A549 (cell line): ENCODE results near the gene TNFAIP2. TPM values are rescaled to one million over a fixed set of nuclear protein-coding genes. Genes with fewer than 3 reads are reported as not detected.

ENCODE experiments used
- ATAC-seq, 2 experiments: fragments of 200-7000 bp in 1 of 2; fragments of >200 bp in 1 of 2; cut with Nextera tagmentation in 1 of 2; cut with Tn5 transposase in 1 of 2; 3 replicates each; pipeline versions ENCODE4 v1.8.0 to v1.9.1; 2018 to 2020; ENCODE audit warnings: mild to moderate bottlenecking in 1 of 2, moderate library complexity in 1 of 2
- CTCF ChIA-PET: fragments of 300-600 bp; sonication (Branson Sonifier 250); formaldehyde crosslinking; extraction: SDS; loops from one replicate; lab custom pipeline; 2021; ENCODE audit warnings: antibody characterized with exemption, inconsistent platforms; lab: Yijun Ruan, JAX
- POLR2A ChIA-PET: fragments of 350-600 bp; formaldehyde crosslinking; extraction: SDS; loops from one replicate; lab custom pipeline; 2021; ENCODE audit warnings: antibody characterized with exemption, inconsistent platforms; lab: Yijun Ruan, JAX
- DNase-seq, 2 experiments: peaks; one replicate each; pipeline versions ENCODE4 v3.0.0 to v3.0.0-alpha.2; 2011 to 2016; ENCODE audit warnings: low read depth in 1 of 2, low spot score in 1 of 2
- FAIRE-seq: peaks from 2 replicates; lab custom pipeline; 2011; peaks lifted over from hg19 to GRCh38; lab: Jason Lieb, UNC
- H3K27ac ChIP-seq, 2 experiments: fragments of >200 bp; sonication (Bioruptor Twin); formaldehyde crosslinking; 3 replicates each; pipeline ENCODE4 v1.5.1; 2016 to 2017
- H3K4me1 ChIP-seq: fragments of >200 bp; sonication (Bioruptor Twin); formaldehyde crosslinking; 3 replicates; pipeline ENCODE4 v1.6.1; 2016
- H3K4me2 ChIP-seq: fragments of >200 bp; sonication (Bioruptor Twin); formaldehyde crosslinking; 3 replicates; pipeline ENCODE4 v1.6.1; 2016
- H3K4me3 ChIP-seq: fragments of >200 bp; sonication (Bioruptor Twin); formaldehyde crosslinking; 3 replicates; pipeline ENCODE4 v1.5.1; 2016
- H3K9me3 ChIP-seq: fragments of >200 bp; sonication (Bioruptor Twin); formaldehyde crosslinking; 3 replicates; pipeline ENCODE4 v1.6.1; 2016
- ATOH8 ChIP-seq: fragments of 250-450 bp; sonication (Bioruptor Pico); IDR thresholded peaks from 2 replicates; pipeline ENCODE4 v1.5.0; 2020; ENCODE audit warnings: low read depth, mild to moderate bottlenecking, moderate library complexity
- CBX8 ChIP-seq: fragments of 200-600 bp; sonication (generic); IDR thresholded peaks from 2 replicates; pipeline ENCODE4 v1.6.1; 2016
- E2F6 ChIP-seq: IDR thresholded peaks from 2 replicates; pipeline ENCODE4 v1.6.1; 2012; ENCODE audit warnings: low read depth, borderline replicate concordance
- FOSL2 ChIP-seq, 2 experiments: fragments of 450-650 bp in 1 of 2; fragments of >200 bp in 1 of 2; sonication (Bioruptor Twin) in 1 of 2; formaldehyde crosslinking; IDR thresholded peaks; 2 replicates each; pipeline versions ENCODE4 v1.5.0 to v1.6.1; 2016 to 2020; ENCODE audit warnings: mild to moderate bottlenecking in 1 of 2, moderate library complexity in 1 of 2
- FOXS1 ChIP-seq: fragments of 250-450 bp; sonication (Bioruptor Pico); IDR thresholded peaks from 2 replicates; pipeline ENCODE4 v1.5.0; 2020; ENCODE audit warnings: mild to moderate bottlenecking, moderate library complexity
- GATA3 ChIP-seq: IDR thresholded peaks from 2 replicates; pipeline ENCODE4 v1.6.1; 2012; ENCODE audit warnings: borderline replicate concordance
- HOXB13 ChIP-seq: fragments of 250-450 bp; sonication (Bioruptor Pico); IDR thresholded peaks from 2 replicates; pipeline ENCODE4 v1.5.0; 2020; ENCODE audit warnings: low read depth, mild to moderate bottlenecking, moderate library complexity
- JUN ChIP-seq, 2 experiments: fragments of >200 bp; sonication (Bioruptor Twin); formaldehyde crosslinking; IDR thresholded peaks; 2 replicates in 1 of 2; 3 replicates in 1 of 2; pipeline ENCODE4 v1.6.1; 2016 to 2017
- MAFK ChIP-seq: fragments of 450-650 bp; IDR thresholded peaks from 2 replicates; pipeline ENCODE4 v1.6.1; 2014; ENCODE audit not compliant: partially characterized antibody
- NFE2L2 ChIP-seq: fragments of 150-350 bp; conservative IDR thresholded peaks from 2 replicates; pipeline ENCODE4 v1.6.1; 2014; ENCODE audit warnings: low read length
- NPAS2 ChIP-seq: fragments of 250-450 bp; sonication (Bioruptor Pico); IDR thresholded peaks from 2 replicates; pipeline ENCODE4 v1.8.0; 2022; ENCODE audit warnings: mild to moderate bottlenecking, moderate library complexity, borderline replicate concordance
- PBX3 ChIP-seq: IDR thresholded peaks from 2 replicates; pipeline ENCODE4 v1.6.1; 2012
- RAD21 ChIP-seq, 2 experiments: fragments of >200 bp in 1 of 2; sonication (Bioruptor Twin) in 1 of 2; formaldehyde crosslinking in 1 of 2; IDR thresholded peaks in 1 of 2; conservative IDR thresholded peaks in 1 of 2; 2 replicates in 1 of 2; 3 replicates in 1 of 2; pipeline ENCODE4 v1.6.1; 2012 to 2018; ENCODE audit warnings: inconsistent platforms in 1 of 2
- RARB ChIP-seq: fragments of 250-450 bp; sonication (Bioruptor Pico); IDR thresholded peaks from 2 replicates; pipeline ENCODE4 v1.8.0; 2021; ENCODE audit warnings: mild to moderate bottlenecking, moderate library complexity
- REST ChIP-seq: fragments of 200-600 bp; sonication (generic); IDR thresholded peaks from 2 replicates; pipeline ENCODE4 v1.6.1; 2016; ENCODE audit warnings: antibody characterized with exemption, mild to moderate bottlenecking, moderate library complexity
- TFCP2L1 ChIP-seq: fragments of 250-450 bp; sonication (Bioruptor Pico); IDR thresholded peaks from 2 replicates; pipeline ENCODE4 v1.5.0; 2021; ENCODE audit warnings: mild to moderate bottlenecking
- USF2 ChIP-seq: fragments of 450-650 bp; IDR thresholded peaks from 2 replicates; pipeline ENCODE4 v1.6.1; 2014; ENCODE audit warnings: antibody characterized with exemption
- ZSCAN20 ChIP-seq: fragments of 250-450 bp; sonication (Bioruptor Pico); IDR thresholded peaks from 2 replicates; pipeline ENCODE4 v1.8.0; 2022; ENCODE audit warnings: mild to moderate bottlenecking, moderate library complexity
- WGBS: methylation state at CpG from one replicate; pipeline ENCODE4 v1.1.6; 2017; ENCODE audit errors: missing lambda C conversion rate; 5-methylcytosine and 5-hydroxymethylcytosine counted together
- polyA plus RNA-seq, 4 experiments: library from polyadenylated mRNA; depleted of rRNA in 3 of 4; stranded (reverse); fragments of >200 nt; fragmentation: RNase III in 1 of 4; extraction: RNeasy Plus Mini Kit Qiagen cat#74134 plus additional on column Dnase treatment in 1 of 4; gene quantifications; 2 replicates in 3 of 4; 3 replicates in 1 of 4; pipeline ENCODE4 v1.2.3, GENCODE V29; 2011 to 2017

Gene TNFAIP2
- polyA plus RNA-seq, 2 of the 4 experiments (the other 2 are of a cell fraction): 222 to 254 TPM

GRCh38 chr14:103134919-103135318 is 11.7 kb downstream of the TNFAIP2 start:
- TF ChIP-seq CBX8 (no peak), FOXS1 (CRISPR knock-in tag) (no peak), E2F6 (no peak), GATA3 (no peak)
- 89% methylated on average over 14 of the region's 14 CpGs for WGBS

GRCh38 chr14:103135333-103136260 is 12.3 kb downstream of the TNFAIP2 start:
- CTCF ChIA-PET: interaction anchor here (0.7 to 24.1 kb wide), 9 partner anchors 10 to 157 kb away, joined by 3 to 544 read pairs (median 7); partner anchors contain the start of gene TNFAIP2
- POLR2A ChIA-PET: interaction anchor here (1.4 kb wide), 1 partner anchor 30 kb away, joined by 7 read pairs; no protein-coding TSS in a partner anchor
- peak overlapping the region; percentile 47; the same call in 1 of the 3 replicates for H3K4me2 ChIP-seq
- no peak for DNase-seq
- H3K27ac ChIP-seq: peak overlapping the region; percentile 78 to 95; a peak in 5 of 6 replicates
- ATAC-seq: no peak
- TF ChIP-seq PBX3: peak; percentile 38; the same call in 1 of the 2 replicates
- 0 out of 5 replicates have a peak, but pooled peaks of 1 of the 2 experiments have one; percentile 19 for TF ChIP-seq JUN (IDR thresholded peaks at IDR 0.05)
- no peak for TF ChIP-seq RARB (CRISPR knock-in tag)
- TF ChIP-seq, all 56 proteins: peak for 2
- H3K9me3 ChIP-seq: no peaks in the 10 kb centered on the region
- H3K4me3 ChIP-seq: no peak overlapping the region
- FAIRE-seq: no peak
- 84% methylated on average over 25 of the region's 26 CpGs for WGBS
- peaks cover 57% of the 10 kb centered on the region for H3K4me1 ChIP-seq

More at GRCh38 chr14:103134919-103135318, 11.7 kb downstream of the TNFAIP2 start:
- H3K4me2 ChIP-seq: no peak overlapping the region
- peaks cover 63% of the 10 kb centered on the region for H3K4me1 ChIP-seq
- ChIA-PET CTCF (interaction anchor here (1.1 to 24.1 kb wide), 8 partner anchors 10 to 157 kb away, joined by 3 to 544 read pairs (median 12); partner anchors contain the start of gene TNFAIP2), POLR2A (interaction anchor here (1.4 kb wide), 1 partner anchor 30 kb away, joined by 7 read pairs; no protein-coding TSS in a partner anchor)
- peak overlapping the region in 1 of 2 experiments; percentile 95; a peak in 2 of 6 replicates for H3K27ac ChIP-seq
- FAIRE-seq: no peak
- H3K4me3 ChIP-seq: no peak overlapping the region
- no peak for DNase-seq
- no peaks in the 10 kb centered on the region for H3K9me3 ChIP-seq
- no peak for ATAC-seq

GRCh38 chr14:103136388-103137271 is 13.4 kb downstream of the TNFAIP2 start:
- H3K9me3 ChIP-seq: no peaks in the 10 kb centered on the region
- ChIA-PET CTCF (interaction anchor here (0.5 to 24.1 kb wide), 12 partner anchors 8 to 256 kb away, joined by 3 to 544 read pairs (median 7); partner anchors contain the start of gene TNFAIP2), POLR2A (interaction anchor here (0.7 to 1.4 kb wide), 3 partner anchors 14 to 33 kb away, joined by 3 to 6 read pairs (median 3); no protein-coding TSS in a partner anchor)
- H3K27ac ChIP-seq: peak overlapping the region; percentile 78 to 95
- H3K4me2 ChIP-seq: peak overlapping the region; percentile 47
- TF ChIP-seq RAD21 (conservative IDR thresholded peaks at IDR 0.05 in 1 of 2, IDR thresholded peaks at IDR 0.05 in 1 of 2): peak in 1 of 2 experiments; percentile 4; a peak in 1 of 5 replicates
- TF ChIP-seq USF2: peak; percentile 61
- TF ChIP-seq NFE2L2: no peak
- TF ChIP-seq ATOH8 (CRISPR knock-in tag): peak; percentile 33; the same call in 1 of the 2 replicates
- TF ChIP-seq ZSCAN20 (CRISPR knock-in tag): no peak
- 0 out of 2 replicates have a peak, but pooled peaks have one; percentile 20 for TF ChIP-seq TFCP2L1 (CRISPR knock-in tag)
- TF ChIP-seq REST: no peak
- 0 out of 2 replicates have a peak, but pooled peaks have one; percentile 36 for TF ChIP-seq FOSL2 (IDR thresholded peaks at IDR 0.05)
- TF ChIP-seq FOSL2 (CRISPR knock-in tag; IDR thresholded peaks at IDR 0.05): no peak; the same call in none of the 2 replicates
- TF ChIP-seq NPAS2 (CRISPR knock-in tag): peak; percentile 31; the same call in 1 of the 2 replicates
- TF ChIP-seq HOXB13 (CRISPR knock-in tag): 0 out of 2 replicates have a peak, but pooled peaks have one; percentile 38
- TF ChIP-seq MAFK: peak; percentile 98
- DNase-seq (peak in 1 of 2 experiments; percentile 69), FAIRE-seq (no peak), ATAC-seq (peak; percentile 46)
- WGBS: 42% methylated on average over 20 of the region's 20 CpGs
- H3K4me3 ChIP-seq: no peak overlapping the region
- peaks cover 56% of the 10 kb centered on the region for H3K4me1 ChIP-seq
